Right lobe of liver (tissue), 4 donors: ENCODE results near the gene MAPKAP1.

Experiments used
- CTCF ChIP-seq, 4 donors: fragments of 200-600 bp in 3 of 4; fragments of 450-650 bp in 1 of 4; IDR thresholded peaks; one replicate each; pipeline versions ENCODE4 v1.5.1 to v1.8.0; 2016 to 2022; ENCODE audit warnings: antibody characterized with exemption in 4 of 4, mild to moderate bottlenecking in 2 of 4
- POLR2A ChIP-seq: fragments of 450-650 bp; IDR thresholded peaks from one replicate; pipeline ENCODE4 v1.6.1; 2017; ENCODE audit warnings: antibody characterized with exemption, mild to moderate bottlenecking
- donor health status: DM: no; HTN: no; CAD: no.
- donor health status: DM: no; HTN: no; CAD: no.
- donor health status: DM: no; HTN: yes; CAD: no.

- TF ChIP-seq POLR2A, result no peak
- TF ChIP-seq CTCF (IDR thresholded peaks at IDR 0.05), result no peak
These were observed 76.6 kb downstream of the MAPKAP1 start for GRCh38 chr9:125630436-125630835.
